ENCODE measurements around the gene BCAP29.
A peak's percentile ranks its signal among the peaks of the same experiment; 100 is the strongest.

The BCAP29 gene

GRCh38 chr7:107584716-107585115, 4.7 kb downstream of the BCAP29 start:
- no peak for DNase-seq

DNA sequence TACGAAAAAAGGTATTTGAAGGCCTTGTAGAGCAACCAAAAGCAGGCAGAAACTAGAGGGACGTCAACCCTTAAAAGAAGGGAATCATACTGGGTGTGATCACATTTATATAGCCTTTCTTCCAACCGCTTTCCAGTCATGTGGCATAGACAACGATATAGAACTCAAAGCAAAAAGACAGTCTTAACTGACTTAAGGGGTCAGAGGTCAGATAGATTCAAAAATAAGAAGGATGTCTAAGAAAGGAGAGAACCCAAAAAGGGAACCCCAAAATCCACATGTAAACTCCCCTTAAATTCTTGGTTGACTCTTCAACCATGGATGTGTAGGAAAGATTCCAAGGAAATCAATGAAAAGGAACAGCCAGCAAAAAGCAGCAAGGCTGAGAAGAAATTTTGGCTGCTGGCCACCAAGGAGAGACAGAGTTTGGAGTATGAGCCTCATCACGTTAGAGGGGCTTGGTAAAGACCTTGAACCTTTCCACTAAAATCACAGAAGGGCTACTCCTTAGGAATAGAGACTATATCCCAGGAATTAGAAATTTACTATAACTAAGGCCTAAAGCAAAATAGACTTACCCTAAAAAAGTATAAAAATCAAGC, 8.6 kb downstream of the BCAP29 start:
- DNase-seq = no peak

- DNase-seq = no peak
Measured at GRCh38 chr7:107591421-107591820, 11.4 kb downstream of the BCAP29 start.

DNA sequence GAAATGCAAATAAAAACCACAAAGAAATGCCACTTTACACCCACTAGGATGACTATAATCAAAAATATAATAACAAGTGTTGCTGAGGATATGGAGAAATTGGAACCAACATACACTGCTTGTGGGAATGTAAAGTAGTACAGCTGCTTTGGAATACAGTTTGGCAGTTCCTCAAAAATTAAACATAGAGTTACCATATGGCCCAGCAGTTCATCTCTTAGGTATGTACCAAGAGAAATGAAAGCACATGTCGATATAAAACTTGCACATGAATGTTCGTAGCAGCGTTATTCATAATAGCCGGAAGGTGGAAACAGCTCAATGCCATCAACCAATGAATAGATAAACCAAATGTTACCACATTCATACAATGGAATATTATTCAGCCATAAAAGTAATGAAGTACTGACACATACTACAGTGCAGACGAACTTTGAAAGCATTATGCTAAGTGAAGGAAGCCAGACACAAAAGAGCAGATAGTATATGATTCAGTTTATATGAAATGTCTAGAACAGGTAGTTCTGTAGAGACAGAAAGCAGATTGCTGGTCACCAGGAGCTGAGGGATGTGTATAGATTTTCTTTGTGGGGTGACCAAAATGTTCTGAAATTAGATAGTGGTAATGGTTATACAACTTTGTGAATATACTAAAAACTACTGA, 12.4 kb downstream of the BCAP29 start:
- DNase-seq = no peak

DNA sequence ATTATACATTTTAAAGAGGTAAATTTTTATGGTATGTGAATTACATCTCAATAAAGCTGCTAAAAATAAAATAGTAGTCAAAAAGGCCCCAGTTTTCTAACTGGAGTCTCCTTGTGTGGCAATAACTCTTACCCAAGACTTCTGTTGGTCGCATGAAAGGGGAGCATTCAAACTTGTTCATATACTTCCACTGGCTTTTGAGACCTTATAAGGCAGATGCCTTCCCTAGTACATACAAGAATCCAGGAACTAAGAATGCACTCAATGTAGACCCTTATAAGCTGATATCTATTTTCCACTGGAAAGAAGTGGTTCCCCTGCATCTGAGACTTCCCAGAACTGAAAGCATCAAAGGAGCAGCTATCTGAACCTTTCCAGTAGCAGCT, 13.0 kb downstream of the BCAP29 start:
- no peak for DNase-seq

DNA sequence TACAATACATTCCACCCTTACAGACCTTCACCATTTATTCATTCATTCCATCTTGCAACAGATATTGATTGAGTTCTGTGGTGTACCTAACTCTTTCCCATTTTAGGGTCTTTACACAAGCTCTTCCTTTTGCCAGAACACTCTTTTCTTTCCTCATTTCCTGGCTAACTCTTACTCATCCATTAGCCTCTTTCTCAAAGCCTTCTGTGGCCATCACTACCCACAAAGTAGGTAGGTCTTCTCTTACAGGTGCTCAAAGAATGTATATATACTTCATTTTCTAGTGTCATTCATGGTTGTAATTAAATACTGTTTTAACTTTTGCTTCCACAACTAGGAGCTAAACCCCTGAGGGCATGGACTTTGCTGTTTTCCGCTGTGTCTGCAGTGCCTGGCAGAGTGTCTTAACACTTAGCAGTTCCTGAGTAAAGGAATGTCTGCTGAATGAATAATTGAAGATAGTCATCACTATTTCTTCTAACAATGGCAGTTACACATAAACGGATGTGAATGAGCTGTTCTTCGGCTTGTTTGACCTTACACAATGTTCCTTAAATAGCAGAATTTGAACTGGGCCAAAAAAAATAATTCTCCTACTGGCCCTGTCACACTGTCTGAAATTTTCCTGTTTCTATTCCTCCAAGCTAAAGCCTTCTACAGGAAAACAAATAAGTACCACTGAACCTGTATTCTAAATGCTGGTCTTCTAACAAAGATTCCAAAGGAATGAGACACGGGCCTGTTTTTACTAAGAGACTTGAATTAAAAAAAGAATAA, 15.1 kb downstream of the BCAP29 start:
- DNase-seq = no peak

DNA sequence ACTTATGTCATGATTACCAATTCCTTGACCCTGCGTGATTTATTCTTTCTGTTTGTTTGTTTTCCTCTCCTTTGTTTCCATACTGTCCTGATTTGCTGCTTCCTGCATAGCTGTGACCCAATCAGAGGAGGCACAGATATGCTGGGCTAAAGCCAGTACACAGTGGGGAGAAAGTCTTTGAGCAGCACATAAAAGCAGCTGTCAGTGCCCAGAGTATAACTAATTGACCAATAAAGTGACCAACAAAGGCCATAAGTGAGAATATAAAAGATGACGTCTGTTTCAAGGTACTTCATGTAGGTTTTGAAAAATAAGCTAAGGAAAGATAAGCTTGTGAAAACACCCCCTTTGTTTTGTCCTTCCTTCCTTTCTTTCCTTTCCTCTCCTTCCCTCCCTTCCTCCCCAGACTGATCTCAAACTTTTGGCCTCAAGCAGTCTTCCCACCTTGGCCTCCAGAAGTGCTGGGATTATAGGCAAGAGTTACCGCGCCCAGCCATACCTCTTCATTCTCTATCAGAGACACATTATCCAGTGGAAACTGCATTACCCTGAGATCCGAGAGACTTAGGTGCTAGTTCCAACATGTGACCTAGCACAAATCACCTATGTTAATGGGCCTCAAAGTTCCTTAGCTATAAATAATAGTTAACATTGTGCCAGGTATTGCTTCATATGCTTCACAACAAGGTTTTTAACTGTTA, 17.0 kb downstream of the BCAP29 start:
- no peak for DNase-seq

DNA sequence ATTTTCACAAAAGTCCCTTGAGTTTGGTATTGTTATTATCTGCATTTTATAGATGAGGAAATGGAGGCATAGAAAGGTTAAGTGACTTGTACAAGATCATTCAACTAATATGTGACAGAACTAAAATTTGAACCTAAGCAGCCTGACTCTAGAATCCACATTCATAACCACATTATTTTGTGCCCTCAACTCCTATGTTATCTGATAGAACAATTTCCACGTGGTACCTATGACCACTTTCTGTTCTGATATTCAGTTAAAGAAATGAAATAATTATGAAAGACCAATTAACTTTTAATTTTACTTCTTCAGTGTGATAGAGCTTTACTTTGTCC, 17.5 kb downstream of the BCAP29 start:
- no peak for DNase-seq

DNA sequence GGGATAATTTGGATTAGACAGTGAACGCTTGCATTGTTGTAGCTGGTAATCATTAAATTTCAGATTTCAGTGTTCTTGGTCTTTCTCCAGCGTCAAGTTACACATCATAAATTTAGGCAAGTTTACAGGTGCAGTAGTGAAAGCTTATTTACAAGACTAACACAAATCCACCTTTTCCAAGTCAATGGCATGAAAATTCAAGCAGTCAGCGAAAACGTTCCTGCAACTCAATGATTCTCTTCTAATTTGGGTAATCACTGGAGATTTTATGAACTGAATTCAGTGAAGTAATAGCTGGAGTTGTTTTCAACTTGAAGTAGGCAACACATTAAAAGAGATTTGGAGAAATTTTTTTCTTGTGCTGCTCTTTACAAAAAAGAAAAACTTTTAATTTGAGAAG, 17.9 kb downstream of the BCAP29 start:
- DNase-seq = no peak

- no peak for DNase-seq
Measured at GRCh38 chr7:107599262-107599661, 19.2 kb downstream of the BCAP29 start.

DNA sequence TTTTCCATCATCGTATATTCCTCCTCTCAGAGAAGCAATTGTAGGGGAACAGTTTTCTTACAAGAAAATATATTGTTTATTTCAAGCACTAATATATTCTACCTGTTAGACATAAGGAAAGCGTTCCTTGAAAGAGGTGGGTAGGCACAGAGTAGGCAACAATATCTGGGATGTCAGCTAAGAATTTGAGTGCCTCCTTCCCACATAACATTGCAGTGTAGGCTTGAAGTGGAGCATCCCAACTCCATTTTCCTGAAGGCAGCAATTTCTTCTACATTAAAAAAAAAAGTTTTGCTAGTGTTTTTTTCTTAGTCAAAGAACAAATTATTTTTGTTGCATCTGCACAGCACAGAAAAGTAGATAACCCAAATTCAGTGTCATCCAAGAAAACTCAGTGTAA, 20.8 kb downstream of the BCAP29 start:
- no peak for DNase-seq

DNA sequence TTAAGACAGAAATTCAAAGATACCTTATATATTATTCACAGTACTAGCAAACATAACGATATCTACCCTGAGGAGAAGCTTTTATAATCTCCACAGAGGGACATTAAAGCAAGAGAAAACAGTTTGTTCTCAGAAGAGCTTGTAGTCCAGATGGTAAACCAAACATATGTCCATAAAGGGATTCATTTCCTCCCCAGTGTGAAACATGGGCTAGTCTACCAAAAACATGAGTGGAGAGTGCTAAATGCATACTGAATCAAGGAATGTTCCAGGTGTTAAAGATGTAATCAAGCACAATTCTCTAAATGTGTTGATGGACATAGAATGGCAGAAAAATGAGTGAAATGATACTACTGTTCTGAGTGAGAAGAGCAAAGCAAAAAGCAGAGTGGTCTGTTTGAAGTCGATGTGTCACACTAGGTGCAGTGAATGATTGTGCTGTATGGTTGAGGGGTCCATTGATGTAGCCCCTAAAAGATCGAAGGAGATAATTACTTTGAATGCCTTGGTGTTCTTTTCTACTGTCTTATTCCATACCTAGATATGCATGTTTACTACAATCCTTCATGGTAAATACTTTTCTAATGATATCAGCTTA, 25.3 kb downstream of the BCAP29 start:
- no peak for DNase-seq

DNA sequence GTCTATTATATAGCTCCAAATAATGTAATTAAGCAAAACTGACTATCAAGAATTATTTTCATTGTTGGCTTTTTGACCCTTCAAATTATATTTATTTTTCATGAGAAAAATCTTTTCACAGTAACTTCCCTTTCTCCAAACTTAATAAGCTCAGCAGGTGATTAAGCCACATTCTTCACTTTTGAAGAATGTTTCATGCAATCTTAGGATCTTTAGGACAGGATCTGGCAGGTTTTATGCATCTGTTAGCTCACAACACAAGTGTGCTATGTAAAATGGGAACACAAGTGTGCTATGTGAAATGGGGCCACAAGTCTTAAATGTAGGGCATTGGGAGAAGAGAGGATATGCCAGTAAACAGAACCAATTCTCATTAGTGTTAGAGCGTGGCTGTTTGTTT, 26.3 kb downstream of the BCAP29 start:
- no peak for DNase-seq

GRCh38 chr7:107609811-107610261, 29.8 kb downstream of the BCAP29 start:
- DNase-seq = no peak

- DNase-seq = peak; percentile 20
Measured at GRCh38 chr7:107610323-107610722, 30.3 kb downstream of the BCAP29 start.

- DNase-seq = no peak
Measured at GRCh38 chr7:107613439-107613838, 33.4 kb downstream of the BCAP29 start.

- no peak for DNase-seq
Measured at GRCh38 chr7:107613948-107614347, 33.9 kb downstream of the BCAP29 start.

- DNase-seq = no peak
Measured at GRCh38 chr7:107614425-107614824, 34.4 kb downstream of the BCAP29 start.

- DNase-seq = no peak
Measured at GRCh38 chr7:107615910-107616680, 36.0 kb downstream of the BCAP29 start.

DNA sequence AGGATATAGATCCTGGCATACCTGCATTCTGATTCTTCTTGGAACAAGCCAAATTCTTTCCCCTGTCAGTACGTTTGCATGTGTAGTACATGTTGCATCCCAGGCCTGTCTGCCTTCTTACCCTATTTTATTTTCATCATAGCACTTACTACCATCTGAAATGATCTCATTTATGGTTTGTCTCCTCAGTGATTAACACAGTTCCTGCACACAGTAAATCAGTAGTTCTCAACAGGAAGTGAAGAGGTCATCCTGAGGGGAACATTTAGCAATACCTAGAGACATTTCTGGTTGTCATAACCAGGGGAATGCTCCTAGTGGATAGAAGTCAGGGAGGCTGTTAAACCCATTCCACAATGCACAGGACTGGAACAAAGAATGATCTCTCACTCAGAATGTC, 42.4 kb downstream of the BCAP29 start:
- no peak for DNase-seq

GRCh38 chr7:107622894-107623293, 42.8 kb downstream of the BCAP29 start:
- DNase-seq = no peak

- DNase-seq = no peak
Measured at GRCh38 chr7:107627002-107627401, 47.0 kb downstream of the BCAP29 start.
